GM12878 (cell line): ENCODE results near the gene HK2.

Experiments
- CTCF ChIP-seq, 3 experiments: IDR thresholded peaks in 2 of 3; conservative IDR thresholded peaks in 1 of 3; 2 replicates each; pipeline ENCODE4 v1.5.1; 2011; ENCODE audit warnings: low read depth in 3 of 3, low read length in 3 of 3, mild to moderate bottlenecking in 3 of 3, control low read depth in 2 of 3, moderate library complexity in 2 of 3, inconsistent platforms in 1 of 3, mixed read lengths in 1 of 3; ENCODE audit not compliant: control insufficient read depth in 2 of 3, insufficient read depth in 1 of 3; ENCODE audit errors: extremely low read depth in 1 of 3
- USF2 ChIP-seq: IDR thresholded peaks from 2 replicates; pipeline ENCODE4 v1.6.1; 2011; ENCODE audit warnings: low read depth, low read length, improper control_type of control experiment, borderline replicate concordance

- no peak for TF ChIP-seq USF2
- TF ChIP-seq CTCF (IDR thresholded peaks at IDR 0.05 in 2 of 3, conservative IDR thresholded peaks at IDR 0.05 in 1 of 3; ENCODE audit: control insufficient read depth in 2 of 3, extremely low read depth in 1 of 3, insufficient read depth in 1 of 3, low read depth in 3 of 3, low read length in 3 of 3) = no peak
Observed at GRCh38 chr2:74862020-74862964, 28.4 kb downstream of the HK2 start.
